GM12892 (cell line): ENCODE results near the gene BTNL3. TPM values are rescaled to one million over a fixed set of nuclear protein-coding genes. Genes with fewer than 3 reads are reported as not detected.

Experiments used
- DNase-seq: peaks from one replicate; pipeline ENCODE4 v3.0.0; 2011; ENCODE audit not compliant: insufficient read length
- FAIRE-seq: peaks from 2 replicates; lab custom pipeline; 2011; peaks lifted over from hg19 to GRCh38; lab: Jason Lieb, UNC
- POLR2A ChIP-seq: IDR thresholded peaks from 2 replicates; pipeline ENCODE4 v1.6.1; 2011; ENCODE audit warnings: low read depth, low read length, control low read depth
- POLR2AphosphoS5 ChIP-seq: IDR thresholded peaks from 2 replicates; pipeline ENCODE4 v1.6.1; 2011; ENCODE audit warnings: low read depth, low read length, control low read depth
- TAF1 ChIP-seq: IDR thresholded peaks from 2 replicates; pipeline ENCODE4 v1.6.1; 2011; ENCODE audit warnings: low read depth, mild to moderate bottlenecking, control low read depth, low read length, borderline replicate concordance
- polyA plus RNA-seq: library from polyadenylated mRNA; unstranded; fragments of >200 nt; gene quantifications from one replicate; pipeline ENCODE4 v1.2.1, GENCODE V29; 2012; ENCODE audit warnings: missing spikeins, inconsistent platforms; ENCODE audit not compliant: missing spikeins

Gene BTNL3
- polyA plus RNA-seq, result not detected

GRCh38 chr5:180988592-180988991, at the start of gene BTNL3:
Gene BTNL3 (plus strand): TSS chr5:180988846. CDS start chr5:180989029, 183 bp downstream.
- DNase-seq, result no peak
- no peak for TF ChIP-seq TAF1
- no peak for TF ChIP-seq POLR2A
- no peak for TF ChIP-seq POLR2AphosphoS5
- FAIRE-seq, result no peak

- TF ChIP-seq TAF1 (no peak), POLR2AphosphoS5 (no peak), POLR2A (no peak)
- no peak for FAIRE-seq
- DNase-seq, result no peak
Observed at GRCh38 chr5:180950291-180950949, 38.2 kb upstream of the BTNL3 start.

- TF ChIP-seq POLR2AphosphoS5, result no peak
- TF ChIP-seq POLR2A, result no peak
- TF ChIP-seq TAF1, result no peak
- FAIRE-seq, result no peak
- no peak for DNase-seq
Observed at GRCh38 chr5:180959661-180960060, 29.0 kb upstream of the BTNL3 start.

- DNase-seq (no peak), FAIRE-seq (no peak)
- TF ChIP-seq POLR2AphosphoS5 (no peak), POLR2A (no peak), TAF1 (no peak)
Observed at GRCh38 chr5:180960209-180960608, 28.4 kb upstream of the BTNL3 start.

GRCh38 chr5:180969406-180969805, 19.2 kb upstream of the BTNL3 start:
- DNase-seq (no peak), FAIRE-seq (no peak)
- TF ChIP-seq TAF1, result no peak
- no peak for TF ChIP-seq POLR2AphosphoS5
- no peak for TF ChIP-seq POLR2A

GRCh38 chr5:180970336-180970735, 18.3 kb upstream of the BTNL3 start:
- TF ChIP-seq POLR2AphosphoS5 (no peak), TAF1 (no peak), POLR2A (no peak)
- FAIRE-seq, result no peak
- no peak for DNase-seq

GRCh38 chr5:180970875-180971274, 17.8 kb upstream of the BTNL3 start:
- TF ChIP-seq POLR2AphosphoS5 (no peak), TAF1 (no peak)
- no peak for DNase-seq
- FAIRE-seq, result no peak

GRCh38 chr5:180974612-180975315, 13.9 kb upstream of the BTNL3 start:
- DNase-seq (no peak), FAIRE-seq (no peak)
- TF ChIP-seq POLR2AphosphoS5 (no peak), TAF1 (no peak), POLR2A (no peak)

GRCh38 chr5:180975338-180975737, 13.3 kb upstream of the BTNL3 start:
- FAIRE-seq, result peak; percentile 96
- TF ChIP-seq POLR2AphosphoS5 (no peak), POLR2A (no peak)
- no peak for DNase-seq

- peak; percentile 72 for FAIRE-seq
- no peak for DNase-seq
- TF ChIP-seq POLR2A (no peak), POLR2AphosphoS5 (no peak), TAF1 (no peak)
Observed at GRCh38 chr5:180976518-180976917, 12.1 kb upstream of the BTNL3 start.

- no peak for FAIRE-seq
- TF ChIP-seq TAF1, result no peak
- no peak for TF ChIP-seq POLR2AphosphoS5
- TF ChIP-seq POLR2A, result no peak
- no peak for DNase-seq
Observed at GRCh38 chr5:180977852-180978251, 10.8 kb upstream of the BTNL3 start.
